Caco-2 (cell line): ENCODE results near the gene RHBDF1. TPM values are rescaled to one million over a fixed set of nuclear protein-coding genes. Genes with fewer than 3 reads are reported as not detected.

Source experiments
- BruUV-seq: library from RNA; stranded (reverse); fragments of 400-500 nt; replicated peaks from 2 replicates; lab custom pipeline; 2021; lab: Mats Ljungman, UMichigan
- CTCF ChIA-PET: fragments of 300-600 bp; sonication (Branson Sonifier 250); formaldehyde crosslinking; loops from one replicate; lab custom pipeline; 2022; ENCODE audit warnings: antibody characterized with exemption; lab: Charles Lee
- POLR2A ChIA-PET: fragments of 300-600 bp; sonication (Branson Sonifier 250); formaldehyde crosslinking; loops from one replicate; lab custom pipeline; 2022; ENCODE audit warnings: antibody characterized with exemption; lab: Charles Lee
- DNase-seq, 2 experiments: peaks; one replicate each; pipeline versions ENCODE4 v3.0.0 to v3.0.0-alpha.2; 2020 to 2022
- H3K27me3 ChIP-seq: replicated peaks from 2 replicates; pipeline ENCODE4 v1.6.0; 2011; ENCODE audit warnings: low read length; ENCODE audit not compliant: control insufficient read depth, insufficient read depth
- H3K36me3 ChIP-seq: 2 replicates; pipeline ENCODE4 v1.5.1; 2011; ENCODE audit warnings: low read length; ENCODE audit not compliant: control insufficient read depth, insufficient read depth
- H3K4me1 ChIP-seq: fragments of 250-450 bp; sonication (Bioruptor Pico); 2 replicates; pipeline ENCODE4 v1.5.1; 2020; ENCODE audit warnings: mild to moderate bottlenecking
- H3K4me3 ChIP-seq: 2 replicates; pipeline ENCODE4 v1.5.1; 2011; ENCODE audit warnings: low read depth, mild to moderate bottlenecking, control low read depth, low read length
- H3K9me3 ChIP-seq: fragments of 250-450 bp; sonication (Bioruptor Pico); 2 replicates; pipeline ENCODE4 v1.5.1; 2020; ENCODE audit warnings: mild to moderate bottlenecking, moderate library complexity
- H3K27ac Mint-ChIP-seq: one replicate; pipeline ENCODE4 v1.8.0; 2022; ENCODE audit warnings: mixed read lengths; ENCODE audit not compliant: unreplicated experiment
- H3K27me3 Mint-ChIP-seq: one replicate; pipeline ENCODE4 v1.8.0; 2022; ENCODE audit warnings: mixed read lengths; ENCODE audit not compliant: insufficient read depth, unreplicated experiment
- H3K36me3 Mint-ChIP-seq: one replicate; pipeline ENCODE4 v1.8.0; 2022; ENCODE audit warnings: mild to moderate bottlenecking, mixed read lengths; ENCODE audit not compliant: insufficient read depth, unreplicated experiment
- H3K4me1 Mint-ChIP-seq: one replicate; pipeline ENCODE4 v1.8.0; 2022; ENCODE audit warnings: low read depth, mixed read lengths; ENCODE audit not compliant: unreplicated experiment
- H3K4me3 Mint-ChIP-seq: one replicate; pipeline ENCODE4 v1.8.0; 2022; ENCODE audit warnings: mild to moderate bottlenecking, moderate library complexity, mixed read lengths; ENCODE audit not compliant: unreplicated experiment
- H3K9me3 Mint-ChIP-seq: one replicate; pipeline ENCODE4 v1.8.0; 2022; ENCODE audit warnings: mixed read lengths; ENCODE audit not compliant: unreplicated experiment
- intact Hi-C: fragments of 100-400 bp; cut with micrococcal nuclease; formaldehyde crosslinking; loops from one replicate; pipeline ENCODE4 v1.10.0; 2022; ENCODE audit not compliant: unreplicated experiment
- total RNA-seq: library from RNA; stranded (reverse); gene quantifications from 2 replicates; pipeline ENCODE4 v1.2.3, GENCODE V29; 2022
- TF ChIP-seq, protein P1 (sequence below), 2 experiments: fragments of 200-600 bp in 1 of 2; IDR thresholded peaks; 1 replicate in 1 of 2; 2 replicates in 1 of 2; pipeline versions ENCODE4 v1.5.1 to v1.8.0; 2011 to 2022; ENCODE audit warnings: antibody characterized with exemption in 1 of 2, control low read depth in 1 of 2, inconsistent platforms in 1 of 2, low read depth in 1 of 2, low read length in 1 of 2, mild to moderate bottlenecking in 1 of 2, moderate library complexity in 1 of 2; ENCODE audit not compliant: insufficient read depth in 1 of 2, severe bottlenecking in 1 of 2, unreplicated experiment in 1 of 2

The RHBDF1 gene
- total RNA-seq, 1 experiment from 2014 or later, result 62.3 TPM

DNA sequence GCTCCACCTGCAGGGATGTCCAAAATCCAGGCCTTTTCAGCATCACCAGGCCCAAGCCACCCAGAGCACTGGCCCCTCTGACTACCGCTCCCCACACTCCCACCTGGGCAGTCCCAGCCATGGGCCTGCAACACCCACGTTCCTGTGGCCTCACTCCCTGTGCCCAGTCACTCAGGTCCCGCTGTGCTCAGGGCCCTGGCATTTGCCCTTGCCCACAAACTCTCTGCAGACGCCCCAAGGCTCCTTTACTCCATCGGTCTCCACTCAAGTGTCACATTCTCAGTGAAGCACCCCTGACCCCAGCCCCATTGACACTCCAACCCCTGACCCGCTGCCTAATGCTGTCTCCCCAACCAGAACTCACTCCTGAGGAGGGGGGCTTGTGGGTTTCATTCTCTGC, 29.2 kb upstream of the RHBDF1 start:
- H3K9me3 Mint-ChIP-seq, result no peaks in the 10 kb centered on the region
- POLR2A ChIA-PET, result no interaction called here
- Histone ChIP-seq H3K4me1 (no peaks in the 10 kb centered on the region), H3K4me3 (no peak overlapping the region), H3K9me3 (no peaks in the 10 kb centered on the region), H3K36me3 (no peaks in the 10 kb centered on the region; the same call in 1 of the 2 replicates), H3K27me3 (no peaks in the 10 kb centered on the region)
- no peak overlapping the region for H3K27ac Mint-ChIP-seq
- CTCF ChIA-PET, result no interaction called here
- DNase-seq, result no peak
- BruUV-seq, result no TSS peak
- TF ChIP-seq, protein P1, sequence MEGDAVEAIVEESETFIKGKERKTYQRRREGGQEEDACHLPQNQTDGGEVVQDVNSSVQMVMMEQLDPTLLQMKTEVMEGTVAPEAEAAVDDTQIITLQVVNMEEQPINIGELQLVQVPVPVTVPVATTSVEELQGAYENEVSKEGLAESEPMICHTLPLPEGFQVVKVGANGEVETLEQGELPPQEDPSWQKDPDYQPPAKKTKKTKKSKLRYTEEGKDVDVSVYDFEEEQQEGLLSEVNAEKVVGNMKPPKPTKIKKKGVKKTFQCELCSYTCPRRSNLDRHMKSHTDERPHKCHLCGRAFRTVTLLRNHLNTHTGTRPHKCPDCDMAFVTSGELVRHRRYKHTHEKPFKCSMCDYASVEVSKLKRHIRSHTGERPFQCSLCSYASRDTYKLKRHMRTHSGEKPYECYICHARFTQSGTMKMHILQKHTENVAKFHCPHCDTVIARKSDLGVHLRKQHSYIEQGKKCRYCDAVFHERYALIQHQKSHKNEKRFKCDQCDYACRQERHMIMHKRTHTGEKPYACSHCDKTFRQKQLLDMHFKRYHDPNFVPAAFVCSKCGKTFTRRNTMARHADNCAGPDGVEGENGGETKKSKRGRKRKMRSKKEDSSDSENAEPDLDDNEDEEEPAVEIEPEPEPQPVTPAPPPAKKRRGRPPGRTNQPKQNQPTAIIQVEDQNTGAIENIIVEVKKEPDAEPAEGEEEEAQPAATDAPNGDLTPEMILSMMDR (IDR thresholded peaks at IDR 0.05; ENCODE audit: insufficient read depth in 1 of 2, low read depth in 1 of 2, low read length in 1 of 2, severe bottlenecking in 1 of 2, unreplicated experiment in 1 of 2), result no peak
- H3K4me1 Mint-ChIP-seq, result no peaks in the 10 kb centered on the region
- no peaks in the 10 kb centered on the region for H3K27me3 Mint-ChIP-seq
- peaks cover 28% of the 10 kb centered on the region for H3K36me3 Mint-ChIP-seq
- no peak overlapping the region for H3K4me3 Mint-ChIP-seq
- intact Hi-C loops, result no loop called here

DNA sequence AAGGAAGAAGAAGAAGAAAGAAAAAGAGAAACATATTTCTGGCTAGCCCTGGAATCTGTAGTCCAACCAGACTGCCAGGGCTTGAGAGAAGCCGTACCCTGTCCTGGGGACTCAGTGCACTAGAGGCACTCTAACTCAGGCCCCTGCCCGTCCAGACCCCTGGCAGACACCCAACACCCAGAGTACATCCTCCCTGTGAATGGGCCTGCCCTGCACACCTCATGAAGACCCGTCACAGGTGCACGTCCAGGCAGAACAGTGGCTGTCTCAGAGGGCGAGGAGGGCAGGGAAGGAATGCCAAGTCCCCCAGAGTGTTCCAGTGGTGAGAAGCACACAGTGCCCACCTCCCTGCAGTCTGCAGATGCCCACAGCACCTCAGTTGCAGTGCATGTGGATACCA, 28.6 kb upstream of the RHBDF1 start:
- Mint-ChIP-seq H3K4me3 (no peak overlapping the region), H3K27ac (no peak overlapping the region), H3K36me3 (peaks cover 25% of the 10 kb centered on the region), H3K4me1 (no peaks in the 10 kb centered on the region), H3K9me3 (no peaks in the 10 kb centered on the region), H3K27me3 (no peaks in the 10 kb centered on the region)
- intact Hi-C loops, result no loop called here
- BruUV-seq, result no TSS peak
- CTCF ChIA-PET, result no interaction called here
- no peaks in the 10 kb centered on the region for H3K27me3 ChIP-seq
- H3K9me3 ChIP-seq, result no peaks in the 10 kb centered on the region
- TF ChIP-seq, protein P1 (IDR thresholded peaks at IDR 0.05; ENCODE audit: insufficient read depth in 1 of 2, low read depth in 1 of 2, low read length in 1 of 2, severe bottlenecking in 1 of 2, unreplicated experiment in 1 of 2), result no peak
- POLR2A ChIA-PET, result no interaction called here
- no peaks in the 10 kb centered on the region; the same call in 1 of the 2 replicates for H3K36me3 ChIP-seq
- no peaks in the 10 kb centered on the region for H3K4me1 ChIP-seq
- no peak for DNase-seq
- no peak overlapping the region for H3K4me3 ChIP-seq

DNA sequence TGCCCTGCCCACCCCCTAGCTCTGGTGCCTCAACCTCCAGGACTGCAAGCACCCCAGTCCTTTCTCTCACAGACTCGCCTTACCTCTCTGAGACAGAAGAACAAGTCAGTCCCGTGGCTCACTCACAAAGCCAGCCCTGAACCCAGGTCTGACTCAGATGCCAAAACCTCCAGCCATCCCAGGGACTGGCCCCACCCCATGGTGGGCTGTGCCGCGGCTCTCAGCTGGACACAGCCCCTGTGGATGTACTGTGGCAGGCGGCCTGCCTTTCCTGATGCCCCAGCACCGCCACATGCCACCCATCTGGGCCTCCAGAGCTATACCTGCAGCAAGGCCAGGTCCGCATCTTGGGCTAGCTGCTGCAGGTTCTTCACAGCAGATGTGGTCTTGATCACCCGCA, 25.4 kb upstream of the RHBDF1 start:
- TF ChIP-seq, protein P1 (IDR thresholded peaks at IDR 0.05; ENCODE audit: insufficient read depth in 1 of 2, low read depth in 1 of 2, low read length in 1 of 2, severe bottlenecking in 1 of 2, unreplicated experiment in 1 of 2), result no peak
- intact Hi-C loops, result loop anchor here (1.0 kb wide), 1 partner anchor 33 kb away; no protein-coding TSS in a partner anchor
- Histone ChIP-seq H3K4me3 (no peak overlapping the region), H3K36me3 (no peaks in the 10 kb centered on the region; the same call in 1 of the 2 replicates), H3K27me3 (no peaks in the 10 kb centered on the region), H3K9me3 (no peaks in the 10 kb centered on the region), H3K4me1 (no peaks in the 10 kb centered on the region)
- no peak overlapping the region for H3K4me3 Mint-ChIP-seq
- POLR2A ChIA-PET, result no interaction called here
- no peaks in the 10 kb centered on the region for H3K27me3 Mint-ChIP-seq
- CTCF ChIA-PET, result interaction anchor here (1.7 to 3.0 kb wide), 2 partner anchors 26 to 31 kb away, joined by 10 to 37 read pairs; partner anchors contain the start of gene RHBDF1
- peaks cover 37% of the 10 kb centered on the region for H3K36me3 Mint-ChIP-seq
- H3K27ac Mint-ChIP-seq, result no peak overlapping the region
- BruUV-seq, result no TSS peak
- no peak for DNase-seq
- H3K9me3 Mint-ChIP-seq, result no peaks in the 10 kb centered on the region
- no peaks in the 10 kb centered on the region for H3K4me1 Mint-ChIP-seq
